Endothelial cell of umbilical vein (primary cell): ENCODE measurements around the gene MAST4. TPM values are rescaled to one million over a fixed set of nuclear protein-coding genes. Genes with fewer than 3 reads are reported as not detected.

Experiments
- BruUV-seq: library from RNA; stranded (reverse); fragments of 400-500 nt; replicated peaks from 2 replicates; lab custom pipeline; 2021; lab: Mats Ljungman, UMichigan
- CTCF ChIA-PET: fragments of 300-600, 350-600 bp; sonication (Branson Sonifier 250); formaldehyde crosslinking; loops from one replicate; lab custom pipeline; 2021; ENCODE audit warnings: antibody characterized with exemption, inconsistent platforms; lab: Charles Lee
- POLR2A ChIA-PET: fragments of 300-600, 350-600 bp; sonication (Branson Sonifier 250); formaldehyde crosslinking; loops from one replicate; lab custom pipeline; 2021; ENCODE audit warnings: antibody characterized with exemption, inconsistent platforms; lab: Charles Lee
- DNase-seq: peaks from one replicate; pipeline ENCODE4 v3.0.0-alpha.2; 2011; ENCODE audit warnings: low read depth, low spot score
- FAIRE-seq: peaks from 2 replicates; lab custom pipeline; 2011; peaks lifted over from hg19 to GRCh38; lab: Jason Lieb, UNC
- H2AFZ ChIP-seq: 2 replicates; pipeline ENCODE4 v1.6.0; 2012; ENCODE audit warnings: low read depth, low read length, control low read depth, inconsistent platforms
- H3K27ac ChIP-seq: 2 replicates; pipeline ENCODE4 v1.5.1; 2011; ENCODE audit warnings: low read depth, mild to moderate bottlenecking, control low read depth, low read length, moderate library complexity; ENCODE audit not compliant: insufficient read depth
- H3K27me3 ChIP-seq, 2 experiments: 2 replicates each; pipeline versions ENCODE4 v1.6.0 to v1.6.1; 2011; ENCODE audit warnings: low read length in 2 of 2, mixed read lengths in 1 of 2; ENCODE audit not compliant: control insufficient read depth in 2 of 2, insufficient read depth in 2 of 2
- H3K36me3 ChIP-seq, 2 experiments: 2 replicates in 1 of 2; 3 replicates in 1 of 2; pipeline ENCODE4 v1.5.1; 2011; ENCODE audit warnings: low read length in 2 of 2, mild to moderate bottlenecking in 1 of 2, moderate library complexity in 1 of 2; ENCODE audit not compliant: control insufficient read depth in 2 of 2, insufficient read depth in 2 of 2; ENCODE audit errors: extremely low read depth in 1 of 2
- H3K4me1 ChIP-seq: 3 replicates; pipeline ENCODE4 v1.5.1; 2011; ENCODE audit warnings: mild to moderate bottlenecking, low read length; ENCODE audit not compliant: control insufficient read depth, insufficient read depth; ENCODE audit errors: extremely low read depth
- H3K4me2 ChIP-seq: 2 replicates; pipeline ENCODE4 v1.6.1; 2011; ENCODE audit warnings: low read length, control low read depth, mixed read lengths; ENCODE audit not compliant: insufficient read depth
- H3K4me3 ChIP-seq, 3 experiments: fragments of 200-600 bp in 1 of 3; sonication (generic), shearing (Covaris generic) in 1 of 3; replicated peaks in 1 of 3; 2 replicates each; pipeline ENCODE4 v1.5.1; 2011 to 2016; ENCODE audit warnings: control low read depth in 3 of 3, low read length in 3 of 3, mild to moderate bottlenecking in 2 of 3, inconsistent platforms in 1 of 3, low read depth in 1 of 3, moderate library complexity in 1 of 3; ENCODE audit not compliant: insufficient read depth in 1 of 3
- H3K79me2 ChIP-seq: 2 replicates; pipeline ENCODE4 v1.6.0; 2012; ENCODE audit warnings: low read length, inconsistent platforms; ENCODE audit not compliant: control insufficient read depth, insufficient read depth
- H3K9ac ChIP-seq: replicated peaks from 2 replicates; pipeline ENCODE3; 2011; ENCODE audit warnings: low read length, control low read depth; ENCODE audit not compliant: insufficient read depth; ENCODE audit errors: extremely low read depth
- H3K9me1 ChIP-seq: replicated peaks from 3 replicates; pipeline ENCODE4 v1.6.0; 2011; ENCODE audit warnings: mild to moderate bottlenecking, low read length; ENCODE audit not compliant: control insufficient read depth, insufficient read depth; ENCODE audit errors: extremely low read depth
- H3K9me3 ChIP-seq: replicated peaks from 2 replicates; pipeline ENCODE4 v1.5.1; 2012; ENCODE audit warnings: low read length, inconsistent platforms; ENCODE audit not compliant: control insufficient read depth, insufficient read depth
- H4K20me1 ChIP-seq: replicated peaks from 2 replicates; pipeline ENCODE3; 2011; ENCODE audit warnings: mild to moderate bottlenecking, low read length; ENCODE audit not compliant: control insufficient read depth, insufficient read depth; ENCODE audit errors: extremely low read depth
- CTCF ChIP-seq, 2 donors: IDR thresholded peaks; 1 replicate in 1 of 2; 2 replicates in 1 of 2; pipeline ENCODE4 v1.5.1; 2011; ENCODE audit warnings: low read length in 2 of 2, mild to moderate bottlenecking in 2 of 2, moderate library complexity in 2 of 2, control low read depth in 1 of 2, inconsistent platforms in 1 of 2, low read depth in 1 of 2; ENCODE audit not compliant: insufficient read depth in 1 of 2; ENCODE audit errors: extremely low read depth in 1 of 2
- EZH2 ChIP-seq: IDR thresholded peaks from 2 replicates; pipeline ENCODE4 v1.6.1; 2012; ENCODE audit warnings: borderline replicate concordance, low read depth, mild to moderate bottlenecking, moderate library complexity, low read length, inconsistent platforms; ENCODE audit not compliant: severe bottlenecking
- FOS ChIP-seq: IDR thresholded peaks from 2 replicates; pipeline ENCODE4 v1.6.1; 2011; ENCODE audit warnings: mild to moderate bottlenecking, low read length, moderate library complexity, borderline replicate concordance; ENCODE audit not compliant: insufficient read depth
- GATA2 ChIP-seq: IDR thresholded peaks from 2 replicates; pipeline ENCODE4 v1.7.0; 2011; ENCODE audit warnings: low read depth, mild to moderate bottlenecking, moderate library complexity, mixed read lengths, low read length; ENCODE audit not compliant: insufficient read length, insufficient read depth
- JUN ChIP-seq: IDR thresholded peaks from 2 replicates; pipeline ENCODE4 v1.6.1; 2011; ENCODE audit warnings: borderline replicate concordance, low read depth; ENCODE audit not compliant: insufficient read length, insufficient read depth
- MAX ChIP-seq: IDR thresholded peaks from 2 replicates; pipeline ENCODE4 v1.6.1; 2011; ENCODE audit not compliant: insufficient read depth, insufficient read length
- MYC ChIP-seq: IDR thresholded peaks from one replicate; pipeline ENCODE4 v1.6.1; 2011; ENCODE audit warnings: mild to moderate bottlenecking, low read depth, low read length
- POLR2A ChIP-seq: IDR thresholded peaks from 2 replicates; pipeline ENCODE4 v1.6.1; 2012; ENCODE audit warnings: low read depth, mild to moderate bottlenecking, control low read depth, low read length
- POLR2AphosphoS5 ChIP-seq: IDR thresholded peaks from 2 replicates; pipeline ENCODE4 v1.6.1; 2012; ENCODE audit warnings: low read depth, mild to moderate bottlenecking, control low read depth, low read length, moderate library complexity; ENCODE audit not compliant: insufficient read depth
- dilution Hi-C: fragments of 300-500 bp; cut with MboI; formaldehyde crosslinking; loops from one replicate; pipeline ENCODE4 v1.15.0; 2019; ENCODE audit warnings: low sequenced_read_pairs; ENCODE audit not compliant: extremely low pct_ligation_motif_present
- intact Hi-C: fragments of 100-400 bp; cut with micrococcal nuclease; formaldehyde crosslinking; loops from one replicate; pipeline ENCODE4 v1.10.0; 2022
- polyA plus RNA-seq, 4 experiments: library from polyadenylated mRNA; depleted of rRNA in 3 of 4; stranded (reverse) in 3 of 4; unstranded in 1 of 4; fragments of >200 nt; gene quantifications; 2 replicates each; pipeline versions ENCODE4 v1.2.1 to v1.2.3, GENCODE V29; 2011 to 2012; ENCODE audit warnings: missing spikeins in 1 of 4
- total RNA-seq: library from RNA; stranded (reverse); gene quantifications from 2 replicates; pipeline ENCODE4 v1.2.3, GENCODE V29; 2021

The MAST4 gene
- total and polyA plus RNA-seq, 2 donors (not counting 3 experiments of a cell fraction or from before 2014, with no cell fraction given): 40.2 to 116 TPM

GRCh38 chr5:67187006-67187715 lies 591.0 kb downstream of the MAST4 start:
- no peaks in the 10 kb centered on the region for H3K9me3 ChIP-seq
- H3K9ac ChIP-seq: no peak overlapping the region
- no peaks in the 10 kb centered on the region for H3K27me3 ChIP-seq
- no peaks in the 10 kb centered on the region for H3K79me2 ChIP-seq
- DNase-seq (no peak), FAIRE-seq (no peak)
- H4K20me1 ChIP-seq: no peaks in the 10 kb centered on the region
- no peak overlapping the region for H3K27ac ChIP-seq
- ChIA-PET POLR2A (no interaction called here), CTCF (no interaction called here)
- dilution Hi-C loops (no loop called here), intact Hi-C loops (no loop called here)
- H3K36me3 ChIP-seq: no peaks in the 10 kb centered on the region
- H3K4me2 ChIP-seq: no peak overlapping the region
- peaks cover 9% of the 10 kb centered on the region for H3K4me1 ChIP-seq
- no TSS peak for BruUV-seq
- TF ChIP-seq CTCF (IDR thresholded peaks at IDR 0.05; ENCODE audit: extremely low read depth in 1 of 2, insufficient read depth in 1 of 2, low read depth in 1 of 2, low read length in 2 of 2) (no peak), EZH2 (no peak), GATA2 (no peak), FOS (no peak), MAX (no peak), JUN (no peak), POLR2AphosphoS5 (no peak), MYC (no peak), POLR2A (no peak)
- H3K4me3 ChIP-seq: no peak overlapping the region
- no peaks in the 10 kb centered on the region for H3K9me1 ChIP-seq
- H2AFZ ChIP-seq: no peak overlapping the region
